ENCODE data around the gene PCNX1.

The PCNX1 gene

DNA sequence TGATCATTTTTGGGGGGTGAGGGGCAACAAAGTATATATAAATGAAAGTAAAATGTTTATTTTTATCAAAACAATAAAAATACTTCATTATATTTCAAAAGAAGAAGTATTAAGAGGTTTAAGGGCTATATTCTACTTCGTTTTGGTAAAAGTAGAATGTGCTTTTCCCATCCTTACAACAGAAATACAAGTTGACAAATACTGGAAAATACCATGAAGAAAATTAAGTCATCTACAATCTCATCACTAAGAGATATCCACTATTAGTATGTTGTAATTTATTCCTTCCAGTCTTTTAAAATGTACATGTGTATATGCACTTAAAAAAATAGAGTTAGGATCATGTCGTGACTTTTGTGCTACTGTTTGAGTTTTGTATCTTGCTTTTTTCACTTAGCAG, 92.8 kb downstream of the PCNX1 start:
- H3K4me3 ChIP-seq (ENCODE audit: low read depth, low read length), result no peak overlapping the region
- DNase-seq (ENCODE audit: low read depth), result no peak
- no peak for TF ChIP-seq CTCF (conservative IDR thresholded peaks at IDR 0.05; ENCODE audit: low read depth, low read length)

DNA sequence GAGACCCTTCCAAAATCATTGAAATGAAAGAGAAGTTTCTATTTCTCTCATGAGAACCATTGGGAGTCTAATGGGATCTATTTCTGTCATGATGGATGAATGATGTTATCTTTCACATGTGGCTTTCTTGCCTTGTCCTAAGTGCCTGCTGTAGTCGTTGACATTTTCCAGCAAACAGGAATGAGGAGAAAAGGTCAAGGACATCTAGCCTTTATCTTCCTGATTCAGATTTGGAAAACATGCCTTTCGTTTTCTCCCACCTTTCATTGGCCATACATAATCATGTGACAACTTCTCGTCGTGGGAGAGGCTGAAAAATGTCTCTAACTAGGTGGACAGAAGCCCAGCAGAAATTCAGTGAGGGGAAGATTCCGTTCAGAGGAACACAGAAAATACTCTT, 94.5 kb downstream of the PCNX1 start:
- DNase-seq (ENCODE audit: low read depth), result no peak
- TF ChIP-seq CTCF (conservative IDR thresholded peaks at IDR 0.05; ENCODE audit: low read depth, low read length), result no peak
- H3K4me3 ChIP-seq (ENCODE audit: low read depth, low read length), result no peak overlapping the region

DNA sequence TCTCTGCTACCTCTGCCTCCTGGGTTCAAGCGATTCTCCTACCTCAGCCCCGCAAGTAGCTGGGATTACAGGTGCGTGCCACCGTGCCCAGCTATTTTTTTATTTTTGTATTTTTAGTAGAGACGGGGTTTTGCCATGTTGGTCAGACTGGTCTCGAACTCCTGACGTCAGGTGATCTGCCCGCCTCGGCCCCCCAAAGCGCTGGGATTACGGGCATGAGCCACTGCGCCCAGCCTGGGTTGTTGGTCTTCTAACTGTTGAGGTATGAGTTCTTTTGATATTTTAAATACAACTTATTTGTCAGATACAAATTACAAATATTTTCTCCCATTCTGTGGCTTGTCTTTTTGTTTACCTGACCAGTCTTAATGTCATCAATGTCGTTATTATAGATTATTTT, 95.9 kb downstream of the PCNX1 start:
- TF ChIP-seq CTCF (conservative IDR thresholded peaks at IDR 0.05; ENCODE audit: low read depth, low read length), result no peak
- H3K4me3 ChIP-seq (ENCODE audit: low read depth, low read length), result no peak overlapping the region
- no peak for DNase-seq (ENCODE audit: low read depth)

DNA sequence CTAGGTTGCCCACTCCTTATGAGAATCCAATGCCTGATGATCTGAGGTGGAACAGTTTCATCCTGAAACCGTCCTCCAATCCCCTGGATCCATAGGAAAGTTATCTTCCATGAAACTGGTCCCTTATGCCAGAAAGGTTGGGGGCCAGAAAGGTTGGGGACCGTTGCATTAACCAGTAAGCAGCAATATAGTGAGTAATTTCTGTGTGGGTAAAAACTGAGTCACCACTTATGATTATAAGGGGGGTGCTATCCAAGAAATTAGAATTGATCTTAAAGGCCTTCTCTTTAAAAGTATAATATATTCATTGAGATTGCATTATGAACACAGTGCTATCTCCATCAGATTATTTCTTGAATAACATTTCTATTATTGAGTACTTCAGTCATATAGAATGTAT, 97.2 kb downstream of the PCNX1 start:
- no peak overlapping the region for H3K4me3 ChIP-seq (ENCODE audit: low read depth, low read length)
- no peak for DNase-seq (ENCODE audit: low read depth)
- no peak for TF ChIP-seq CTCF (conservative IDR thresholded peaks at IDR 0.05; ENCODE audit: low read depth, low read length)

DNA sequence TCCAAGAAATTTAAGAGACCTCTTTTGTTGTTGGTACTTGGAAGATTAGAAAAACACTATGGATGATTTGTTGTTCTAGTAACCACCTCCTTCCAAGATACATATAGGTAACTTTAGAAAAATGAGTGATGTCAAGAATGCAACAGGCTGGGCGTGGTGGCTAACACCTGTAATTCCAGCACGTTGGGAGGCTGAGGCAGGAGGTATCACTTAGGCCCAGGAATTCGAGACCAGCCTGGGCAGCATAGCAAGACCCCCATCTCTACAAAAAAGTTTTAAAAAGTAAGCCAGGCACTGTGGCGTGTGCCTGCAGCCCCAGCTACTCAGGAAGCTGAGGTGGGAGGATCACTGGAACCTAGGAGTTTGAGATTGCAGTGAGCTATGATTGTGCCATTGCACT, 97.8 kb downstream of the PCNX1 start:
- no peak for TF ChIP-seq CTCF (conservative IDR thresholded peaks at IDR 0.05; ENCODE audit: low read depth, low read length)
- no peak overlapping the region for H3K4me3 ChIP-seq (ENCODE audit: low read depth, low read length)
- no peak for DNase-seq (ENCODE audit: low read depth)

DNA sequence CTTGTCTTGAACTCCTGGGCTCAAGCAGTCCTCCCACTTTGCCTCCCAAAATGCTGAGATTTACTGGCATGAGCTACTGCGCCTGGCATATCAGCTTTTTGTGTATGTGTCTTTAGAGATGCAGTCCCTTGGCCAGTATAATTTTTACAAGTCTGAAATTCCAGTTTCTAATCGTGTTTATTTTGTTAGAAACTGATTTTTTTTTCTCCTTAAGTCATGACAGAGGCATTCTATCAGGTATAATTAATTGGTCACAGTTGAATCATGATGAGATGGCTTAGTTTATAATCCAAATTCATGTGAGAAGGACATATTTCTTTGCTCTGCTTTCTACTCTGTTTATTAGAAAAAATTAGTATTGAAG, 98.9 kb downstream of the PCNX1 start:
- H3K4me3 ChIP-seq (ENCODE audit: low read depth, low read length), result no peak overlapping the region
- TF ChIP-seq CTCF (conservative IDR thresholded peaks at IDR 0.05; ENCODE audit: low read depth, low read length), result no peak
- no peak for DNase-seq (ENCODE audit: low read depth)

DNA sequence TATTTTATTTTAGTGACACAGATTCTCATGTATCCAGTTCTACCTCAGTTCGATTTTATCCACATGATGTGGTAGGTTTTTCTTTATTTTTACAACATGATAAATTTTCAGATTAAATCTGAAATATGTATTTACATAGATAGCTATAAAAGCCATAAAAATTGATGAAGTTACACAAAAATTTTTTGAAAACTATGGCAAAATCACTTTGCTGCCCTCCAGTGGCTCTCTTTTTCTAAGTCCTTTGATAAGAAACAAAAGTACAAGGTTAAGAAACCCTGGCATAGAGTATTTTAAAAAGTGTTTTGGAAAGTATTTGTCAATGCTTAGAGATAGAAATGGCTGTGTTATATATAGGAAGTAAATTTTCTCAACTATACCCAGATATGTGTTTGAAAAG, 104.2 kb downstream of the PCNX1 start:
- no peak overlapping the region for H3K4me3 ChIP-seq (ENCODE audit: low read depth, low read length)
- peak; percentile 54 for TF ChIP-seq CTCF (conservative IDR thresholded peaks at IDR 0.05; ENCODE audit: low read depth, low read length)
- peak; percentile 45 for DNase-seq (ENCODE audit: low read depth)
